Bone marrow (tissue), 2 donors: ENCODE measurements around the gene SAMD9L.
"Not testable (repeated sequence)": the region's sequence is repeated elsewhere in the genome, so short reads cannot be mapped to it uniquely, and the experiment has no call there.

ENCODE experiments used
- DNase-seq, 2 donors: peaks; one replicate each; lab custom pipeline; 2025; lab: John Stamatoyannopoulos, UW

SAMD9L gene

DNA sequence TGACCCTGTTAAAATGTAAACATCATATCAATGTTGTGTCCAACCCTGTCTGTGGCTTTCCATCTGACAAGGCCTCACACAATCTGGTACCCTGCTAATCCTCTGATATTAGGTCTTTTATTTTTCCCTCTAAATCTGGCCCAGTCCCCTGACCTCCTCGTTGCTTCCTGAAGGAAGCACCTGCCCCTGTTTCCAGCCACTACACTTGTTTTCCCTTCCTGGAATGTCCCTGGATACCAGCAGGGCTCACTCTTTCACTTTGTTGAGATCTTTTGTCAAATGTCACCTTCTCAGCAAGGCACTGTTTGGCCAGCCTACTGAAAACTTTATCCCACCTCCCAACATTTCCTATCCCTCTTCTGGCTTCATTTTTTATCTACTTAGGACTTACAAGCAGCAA, 2.1 kb downstream of the SAMD9L start:
- no peak for DNase-seq

DNA sequence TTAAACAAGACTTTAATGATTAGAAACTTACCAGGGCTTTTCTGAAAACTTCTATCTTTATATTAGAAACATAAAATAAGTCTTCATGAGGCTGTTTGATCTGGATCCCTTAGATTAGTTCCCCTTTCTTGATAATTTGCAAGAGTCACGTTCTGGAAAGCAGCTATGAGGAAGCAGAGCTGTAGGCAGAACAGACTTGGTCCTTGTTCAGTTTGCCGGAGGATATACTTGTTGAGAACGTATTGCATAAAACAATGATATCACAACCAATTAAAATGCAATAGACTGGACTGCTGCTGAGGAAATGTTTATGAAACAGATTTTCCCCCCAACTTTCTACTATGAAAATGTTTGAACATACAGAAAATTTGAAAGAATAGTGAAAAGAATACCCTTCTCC, 2.8 kb downstream of the SAMD9L start:
- DNase-seq: peak in 1 of 2 donors; percentile 70

DNA sequence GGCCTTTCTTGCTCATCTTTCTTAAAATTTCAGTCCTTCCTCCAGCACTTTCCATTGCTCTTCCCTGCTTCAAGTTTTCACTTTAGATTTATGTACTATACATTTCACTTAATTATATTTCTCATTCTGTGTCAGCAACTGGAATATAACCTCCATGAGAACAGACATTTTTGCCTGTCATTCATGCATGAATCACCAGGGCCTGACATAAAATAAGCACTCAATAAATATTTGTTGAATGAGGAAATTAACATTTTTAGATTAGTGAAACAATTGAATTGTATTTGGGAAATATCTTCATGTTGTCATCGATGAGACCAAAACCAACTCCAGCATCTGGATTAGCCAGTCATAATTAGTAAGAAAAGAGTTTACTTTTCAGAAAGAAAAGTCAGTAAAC, 6.1 kb downstream of the SAMD9L start:
- no peak for DNase-seq

DNA sequence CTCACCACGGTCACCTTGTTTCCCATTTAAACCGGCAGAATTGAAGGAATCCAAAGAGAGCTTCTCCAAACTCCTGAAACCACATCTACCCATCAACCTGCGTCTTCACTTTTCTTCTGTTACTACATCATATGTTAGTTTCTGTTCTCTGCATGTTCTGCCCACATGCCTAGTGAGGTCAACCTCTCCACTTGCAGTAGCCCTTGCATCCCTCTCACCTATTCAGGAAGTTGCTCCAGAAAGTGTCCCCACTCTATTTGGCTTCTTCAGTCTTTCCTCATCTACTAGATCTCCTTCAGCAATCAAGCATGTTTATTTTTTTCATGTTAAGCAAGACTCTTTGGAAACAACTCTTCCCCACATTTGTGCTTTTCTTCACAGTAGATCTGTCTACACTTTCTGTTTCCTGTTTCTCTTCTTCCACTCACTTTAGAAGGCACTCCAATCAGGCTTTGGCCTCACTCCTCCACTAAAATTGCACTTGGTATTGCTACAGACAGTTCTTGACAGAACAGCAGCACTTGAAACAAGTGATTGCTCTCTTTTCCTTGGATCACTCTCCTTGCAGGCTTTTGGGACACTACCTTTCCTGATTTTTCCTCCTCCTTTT, 7.5 kb downstream of the SAMD9L start:
- DNase-seq: no peak

DNA sequence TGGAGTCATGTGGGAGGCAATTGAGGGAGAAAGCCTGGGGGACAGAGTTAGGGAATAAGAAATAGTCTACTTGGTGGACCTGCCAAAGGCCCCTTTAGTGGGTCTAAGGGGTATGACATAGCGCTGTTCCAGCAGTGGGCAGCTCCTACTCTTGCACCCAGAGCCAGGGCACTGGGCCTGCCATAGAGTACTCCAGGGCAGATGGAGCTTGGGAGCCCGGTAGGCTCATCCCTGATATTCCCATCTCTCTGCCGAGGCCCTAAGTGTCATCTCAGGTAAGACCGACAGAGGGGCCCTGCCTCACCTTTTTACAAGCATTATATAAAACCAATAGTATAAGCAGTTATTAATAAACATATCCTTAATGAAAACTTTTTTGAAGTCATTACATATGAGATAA, 9.6 kb downstream of the SAMD9L start:
- DNase-seq: no peak

DNA sequence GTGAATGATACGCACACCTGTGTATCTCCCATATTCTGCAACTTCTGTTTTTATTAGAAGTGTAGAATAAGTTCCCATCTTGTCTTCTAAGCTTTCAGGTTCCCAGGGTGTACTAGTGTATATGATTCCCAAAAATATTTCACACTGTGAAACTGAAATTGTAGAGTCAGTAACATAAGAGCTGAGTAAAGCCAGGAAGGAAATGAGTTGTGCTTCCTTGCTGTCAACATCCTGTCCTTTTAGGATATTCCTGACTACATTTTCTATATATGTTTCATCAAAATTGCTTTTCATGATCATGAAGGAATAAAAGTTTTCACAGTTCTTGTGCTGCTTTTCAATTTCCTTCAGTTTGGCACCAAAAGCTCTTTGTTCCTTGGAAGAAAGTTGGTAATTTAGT, 15.2 kb downstream of the SAMD9L start:
- no peak for DNase-seq

DNA sequence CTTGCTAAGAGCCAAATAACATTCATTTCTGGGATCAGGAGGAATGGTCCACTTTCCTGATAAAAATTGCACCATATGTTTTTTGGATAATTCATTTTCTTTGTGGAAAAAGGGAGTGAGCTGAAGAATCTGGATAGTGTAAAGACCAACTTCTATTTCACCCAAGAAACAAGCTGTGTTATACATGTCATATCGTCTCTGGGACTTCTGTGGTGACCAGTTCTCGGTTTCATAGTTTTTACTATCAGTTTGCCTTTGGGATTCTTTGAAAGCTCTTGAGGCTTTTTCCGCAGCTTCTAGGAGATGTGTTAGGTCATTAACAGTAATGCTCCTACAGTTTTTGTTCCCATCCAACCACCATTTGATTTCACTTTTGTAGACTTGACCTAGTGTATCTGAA, 16.0 kb downstream of the SAMD9L start:
- DNase-seq: no peak

DNA sequence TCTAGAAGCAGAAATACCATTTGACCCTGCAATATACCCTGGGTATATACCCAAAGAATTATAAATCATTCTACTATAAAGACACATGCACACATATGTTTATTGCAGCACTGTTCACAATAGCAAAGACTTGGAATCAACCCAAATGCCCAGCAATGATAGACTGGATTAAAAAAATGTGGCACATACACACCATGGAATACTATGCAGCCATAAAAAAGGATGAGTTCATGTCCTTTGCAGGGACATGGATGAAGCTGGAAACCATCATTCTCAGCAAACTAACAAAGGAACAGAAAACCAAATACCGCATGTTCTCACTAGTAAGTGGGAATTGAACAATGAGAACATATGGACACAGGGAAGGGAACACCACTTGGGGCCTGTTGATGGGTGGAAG, 21.2 kb downstream of the SAMD9L start:
- DNase-seq: not testable (repeated sequence)

DNA sequence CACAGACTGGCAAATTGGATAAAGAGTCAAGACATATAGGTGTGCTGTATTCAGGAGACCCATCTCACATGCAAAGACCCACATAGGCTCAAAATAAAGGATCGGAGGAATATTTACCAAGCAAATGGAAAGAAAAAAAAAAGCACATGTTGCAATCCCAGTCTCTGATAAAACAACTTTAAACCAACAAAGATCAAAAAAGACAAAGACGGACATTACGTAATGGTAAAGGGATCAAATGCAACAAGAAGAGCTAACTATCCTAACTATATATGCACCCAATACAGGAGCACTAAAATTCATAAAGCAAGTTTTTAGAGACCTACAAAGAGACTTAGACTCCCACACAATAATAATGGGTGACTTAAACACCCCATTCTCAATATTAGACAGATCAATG, 24.7 kb downstream of the SAMD9L start:
- DNase-seq: not testable (repeated sequence)

DNA sequence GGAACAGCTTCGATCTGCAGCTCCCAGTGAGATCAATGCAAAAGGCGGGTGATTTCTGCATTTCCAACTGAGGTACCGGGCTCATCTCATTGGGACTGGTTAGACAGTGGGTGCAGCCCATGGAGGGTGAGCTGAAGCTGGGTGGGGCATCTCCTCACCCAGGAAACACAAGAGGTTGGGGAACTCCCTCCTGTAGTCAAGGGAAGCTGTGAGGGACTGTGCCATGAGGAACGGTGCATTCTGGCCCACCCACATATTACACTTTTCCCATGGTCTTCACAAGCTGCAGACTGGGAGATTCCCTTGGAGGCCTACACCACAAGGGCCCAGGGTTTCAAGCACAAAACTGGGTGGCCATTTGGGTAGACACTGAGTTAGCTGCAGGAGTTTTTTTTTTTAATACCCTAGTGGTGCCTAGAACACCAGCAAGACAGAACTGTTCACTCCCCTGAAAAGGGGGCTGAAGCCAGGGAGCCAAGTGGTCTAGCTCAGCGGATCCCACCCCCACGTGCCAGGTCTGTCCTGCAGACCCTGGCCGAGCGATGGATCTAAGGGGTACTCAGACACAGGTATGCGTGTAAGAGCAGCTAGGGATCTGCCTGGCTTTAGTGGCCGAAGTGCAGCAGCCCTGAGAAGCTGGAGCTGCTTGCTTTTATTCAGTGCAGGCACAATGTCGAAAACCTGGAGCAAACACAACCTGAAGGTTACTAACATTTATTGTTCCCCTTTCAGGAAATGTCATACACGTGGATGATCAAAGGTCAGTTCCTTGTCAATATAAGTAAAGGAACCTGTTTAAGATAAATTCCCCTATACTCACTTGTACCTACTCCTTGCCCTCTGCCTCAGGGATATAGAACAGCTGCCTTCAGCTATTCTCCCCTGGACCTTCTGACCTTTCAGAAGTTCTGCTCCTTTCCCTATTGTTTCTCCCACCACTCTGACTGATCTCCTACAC, 27.3 kb downstream of the SAMD9L start:
- DNase-seq: no peak

DNA sequence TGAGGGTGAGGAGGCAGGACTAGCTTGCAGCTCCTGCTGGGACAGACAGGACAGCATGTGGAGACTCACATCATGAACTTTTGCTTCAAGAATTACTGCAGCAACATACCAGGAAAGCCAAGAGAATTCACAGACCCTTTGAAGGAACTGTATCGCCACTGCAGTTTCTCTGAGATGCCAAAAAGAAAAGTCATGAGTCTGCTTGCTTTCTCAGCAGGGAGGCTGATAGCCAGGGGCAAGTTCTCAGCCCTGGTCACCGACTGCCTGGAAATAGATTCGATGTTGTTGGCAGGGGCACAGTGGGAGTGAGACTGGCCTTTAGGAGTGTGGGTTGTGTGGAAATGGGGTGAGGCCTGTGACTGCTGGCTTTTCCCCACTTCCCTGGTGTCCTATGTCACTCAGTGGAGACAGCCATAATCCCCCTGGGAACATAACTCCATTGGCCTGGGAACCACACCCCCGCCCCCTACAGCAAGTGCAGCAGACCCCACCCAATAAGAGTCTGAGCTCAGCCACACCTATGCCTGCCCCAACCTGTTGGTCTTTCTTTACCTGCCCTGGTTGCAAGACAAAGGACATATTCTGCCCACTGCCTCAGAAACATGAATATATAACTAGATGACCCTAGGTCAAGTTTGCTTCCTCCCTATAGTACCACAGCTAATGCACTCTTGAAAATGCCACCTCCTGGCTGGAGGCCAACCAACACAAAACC, 28.8 kb downstream of the SAMD9L start:
- no peak for DNase-seq

DNA sequence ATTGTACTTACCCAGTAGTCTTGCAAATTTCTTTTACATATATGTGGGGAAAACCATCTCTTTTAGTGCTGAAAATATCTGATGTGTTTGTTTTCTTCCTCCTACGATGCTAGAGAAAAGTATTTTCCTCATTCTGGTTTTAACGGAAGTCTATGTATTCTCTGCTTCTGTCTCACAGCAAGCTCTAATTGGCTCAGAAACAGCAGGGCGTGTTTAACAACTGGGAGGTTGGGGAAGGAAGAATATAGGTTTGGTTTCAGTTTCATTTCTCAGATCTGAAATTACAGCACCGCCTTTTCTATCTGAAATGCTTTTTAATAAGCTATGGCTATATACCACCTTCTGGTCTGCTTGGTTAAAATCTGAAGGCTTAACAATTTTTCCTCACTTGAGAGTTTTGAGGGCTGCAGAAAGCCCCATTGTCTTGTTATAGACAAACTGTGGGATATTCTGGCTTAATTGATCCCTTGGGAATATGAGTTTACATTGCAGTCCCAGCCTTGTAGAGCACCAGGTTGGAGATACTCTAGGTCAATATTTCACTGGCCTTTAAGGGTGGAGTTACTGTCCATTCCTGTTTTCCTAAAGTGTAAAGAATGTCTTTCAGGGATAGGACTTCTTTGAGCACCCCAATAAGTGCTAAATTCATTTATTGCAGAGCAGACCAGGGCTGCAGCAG, 30.2 kb downstream of the SAMD9L start, which contains the start of gene SAMD9:
Gene SAMD9 (minus strand): TSS at position 128 of the 679 bp plus-strand sequence. CDS start 11,882 bp downstream, outside the sequence.
- peak in 1 of 2 donors; percentile 92 for DNase-seq

DNA sequence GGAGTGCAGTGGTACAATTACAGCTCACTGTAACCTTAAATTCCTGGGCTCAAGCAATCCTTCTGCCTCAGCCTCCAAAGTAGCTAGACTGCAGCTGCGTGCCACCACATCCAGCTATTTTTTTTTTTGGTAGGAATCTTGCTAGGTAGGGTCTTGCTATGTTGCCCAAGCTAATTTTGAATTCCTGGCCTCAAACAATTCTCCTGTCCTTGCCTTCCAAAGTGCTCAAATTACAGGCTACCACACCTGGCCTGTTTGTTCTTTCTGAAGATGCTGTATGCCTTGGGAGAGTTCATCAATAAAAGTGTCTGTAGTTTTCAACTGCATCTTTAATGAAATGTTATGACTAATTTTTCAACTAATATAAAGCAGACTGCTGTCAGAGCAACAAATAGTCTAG, 30.9 kb downstream of the SAMD9L start:
- DNase-seq: no peak

DNA sequence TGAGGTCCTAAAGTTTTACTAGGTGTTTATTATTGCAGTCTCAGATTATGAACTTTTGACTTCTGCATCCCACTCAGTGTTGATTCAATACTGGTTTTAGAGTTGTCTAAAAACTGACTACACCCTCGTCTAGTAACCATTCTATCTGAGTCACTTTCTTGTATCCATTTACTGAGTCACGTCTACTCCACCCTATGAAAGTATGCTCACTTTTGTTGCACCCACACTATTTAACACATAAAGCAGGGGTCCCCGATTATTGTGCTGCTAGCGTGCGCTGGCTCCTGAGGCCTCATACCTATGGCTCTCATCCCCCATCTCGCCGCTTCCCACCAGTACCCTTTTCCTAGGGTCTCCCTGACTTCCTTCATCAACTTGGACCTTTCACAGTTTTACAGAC, 32.4 kb downstream of the SAMD9L start:
- DNase-seq: no peak

DNA sequence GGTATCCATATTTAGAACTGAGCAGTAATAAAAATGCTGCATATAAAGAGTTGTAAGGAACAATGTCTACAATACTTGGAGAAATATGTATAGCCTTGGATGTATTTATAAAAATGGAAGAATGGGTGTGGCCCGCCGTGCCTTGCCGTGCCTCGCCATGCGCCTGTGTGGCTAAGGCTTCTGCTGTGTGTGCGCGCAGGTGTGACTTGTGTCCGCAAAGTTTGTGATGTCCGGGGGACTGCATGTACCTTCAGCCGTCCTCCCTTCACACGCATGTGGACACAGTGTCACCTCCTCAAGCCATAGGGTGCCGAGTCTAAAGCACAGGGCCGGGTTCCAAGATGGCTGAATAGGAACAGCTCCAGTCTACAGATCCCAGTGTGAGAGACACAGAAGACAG, 40.2 kb downstream of the SAMD9L start:
- no peak for DNase-seq

DNA sequence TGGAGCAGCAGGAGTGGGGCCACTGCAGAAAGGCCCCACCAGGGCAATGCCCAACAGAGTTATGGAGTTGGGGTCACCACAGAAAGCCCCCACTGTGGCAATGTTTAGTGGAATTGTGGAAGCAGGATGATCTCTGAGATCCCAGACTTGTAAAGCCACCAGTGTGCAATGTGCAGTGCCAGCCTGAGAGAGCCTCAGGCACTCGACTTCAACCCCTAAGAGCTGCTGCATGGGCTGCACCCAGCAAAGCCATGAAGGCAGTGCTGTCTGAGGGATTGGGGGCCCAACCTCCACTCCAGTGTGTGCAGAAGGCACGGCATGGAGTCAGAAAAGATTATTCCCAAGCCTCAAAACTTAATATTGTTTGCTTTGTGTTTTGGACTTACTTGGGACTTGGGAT, 50.8 kb downstream of the SAMD9L start:
- no peak for DNase-seq

DNA sequence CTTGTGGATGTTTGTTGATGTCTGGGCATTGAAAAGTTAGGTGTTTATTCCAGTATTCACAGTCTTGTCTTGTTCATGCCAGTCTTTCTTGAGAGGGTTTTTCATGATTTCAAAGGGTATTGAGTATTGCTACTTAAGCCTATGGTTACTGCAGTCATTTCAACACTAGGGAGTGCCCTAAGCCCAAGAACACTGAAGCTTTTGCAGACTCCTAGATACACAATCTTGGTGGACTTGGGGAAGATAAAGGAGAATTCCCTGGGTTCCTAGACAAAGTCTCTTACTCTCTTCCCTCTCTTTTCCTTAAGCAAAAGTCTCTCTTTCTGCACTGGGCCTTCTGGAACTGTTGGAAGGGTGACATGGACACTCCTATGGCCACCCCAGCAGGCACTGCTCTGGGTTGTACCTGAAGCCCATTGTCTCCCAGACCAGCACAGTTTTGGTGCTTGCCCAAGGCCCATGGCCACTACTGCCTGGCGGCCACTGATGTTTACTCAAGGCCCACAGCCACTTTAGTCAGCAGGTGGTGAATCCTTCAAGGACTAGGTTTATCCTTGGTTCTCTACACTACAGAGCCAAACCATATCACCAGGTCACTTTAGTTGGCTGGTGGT, 55.3 kb downstream of the SAMD9L start:
- DNase-seq: peak in 1 of 2 donors; percentile 22
